D721Med (cell line): ENCODE data around the gene OPTN.
"Not testable (repeated sequence)": the region's sequence is repeated elsewhere in the genome, so short reads cannot be mapped to it uniquely, and the experiment has no call there.

Source experiments
- DNase-seq: peaks from one replicate; pipeline ENCODE4 v3.0.0; 2011; ENCODE audit warnings: low spot score; ENCODE audit not compliant: insufficient read length
- FAIRE-seq: peaks from 2 replicates; lab custom pipeline; 2011; peaks lifted over from hg19 to GRCh38; lab: Jason Lieb, UNC
- TF ChIP-seq, protein P1 (sequence below): IDR thresholded peaks from 2 replicates; pipeline ENCODE4 v1.5.1; 2012; ENCODE audit warnings: mild to moderate bottlenecking, control low read depth; ENCODE audit not compliant: insufficient read depth; ENCODE audit errors: missing control alignments

Gene OPTN

DNA sequence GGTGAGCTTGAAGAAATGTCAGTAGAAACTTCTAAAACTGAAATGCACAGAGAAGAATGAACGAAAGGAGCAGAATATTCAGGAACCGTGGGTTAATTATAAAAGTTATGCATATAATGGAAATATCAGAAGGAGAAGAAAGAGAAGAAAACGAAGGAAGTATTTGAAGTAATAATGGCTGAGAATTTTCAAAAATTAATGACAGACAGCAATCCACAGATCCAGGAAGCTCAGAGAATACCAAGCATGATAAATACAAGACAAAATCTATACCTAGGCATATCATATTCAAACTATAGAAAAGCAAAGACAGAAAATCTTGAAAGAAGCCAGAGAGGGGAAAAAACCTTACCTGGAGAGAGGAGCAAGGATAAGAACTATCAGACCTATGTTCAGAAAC lies 44.9 kb downstream of the OPTN start:
- FAIRE-seq: no peak
- TF ChIP-seq, protein P1, sequence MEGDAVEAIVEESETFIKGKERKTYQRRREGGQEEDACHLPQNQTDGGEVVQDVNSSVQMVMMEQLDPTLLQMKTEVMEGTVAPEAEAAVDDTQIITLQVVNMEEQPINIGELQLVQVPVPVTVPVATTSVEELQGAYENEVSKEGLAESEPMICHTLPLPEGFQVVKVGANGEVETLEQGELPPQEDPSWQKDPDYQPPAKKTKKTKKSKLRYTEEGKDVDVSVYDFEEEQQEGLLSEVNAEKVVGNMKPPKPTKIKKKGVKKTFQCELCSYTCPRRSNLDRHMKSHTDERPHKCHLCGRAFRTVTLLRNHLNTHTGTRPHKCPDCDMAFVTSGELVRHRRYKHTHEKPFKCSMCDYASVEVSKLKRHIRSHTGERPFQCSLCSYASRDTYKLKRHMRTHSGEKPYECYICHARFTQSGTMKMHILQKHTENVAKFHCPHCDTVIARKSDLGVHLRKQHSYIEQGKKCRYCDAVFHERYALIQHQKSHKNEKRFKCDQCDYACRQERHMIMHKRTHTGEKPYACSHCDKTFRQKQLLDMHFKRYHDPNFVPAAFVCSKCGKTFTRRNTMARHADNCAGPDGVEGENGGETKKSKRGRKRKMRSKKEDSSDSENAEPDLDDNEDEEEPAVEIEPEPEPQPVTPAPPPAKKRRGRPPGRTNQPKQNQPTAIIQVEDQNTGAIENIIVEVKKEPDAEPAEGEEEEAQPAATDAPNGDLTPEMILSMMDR: no peak
- DNase-seq: no peak

DNA sequence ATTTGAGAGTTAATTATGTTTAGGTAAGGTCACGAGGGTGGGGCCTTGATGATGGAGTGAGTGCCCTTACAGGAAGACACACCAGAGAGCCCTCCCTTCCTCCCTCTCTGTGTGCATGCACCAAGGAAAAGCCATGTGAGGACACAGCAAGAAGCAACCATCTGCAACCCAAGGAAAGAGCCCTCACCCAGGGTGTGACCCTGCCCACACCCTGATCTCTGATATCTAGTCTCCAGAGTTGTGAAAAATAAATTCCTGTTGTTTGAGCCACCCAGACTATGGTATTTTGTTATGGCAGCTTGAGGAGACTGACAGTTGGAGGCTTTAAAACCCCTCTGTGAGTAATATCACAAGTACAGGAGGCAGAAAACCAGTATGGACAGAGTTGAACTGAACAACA lies 46.4 kb downstream of the OPTN start:
- TF ChIP-seq, protein P1: no peak
- FAIRE-seq (no peak), DNase-seq (no peak)

DNA sequence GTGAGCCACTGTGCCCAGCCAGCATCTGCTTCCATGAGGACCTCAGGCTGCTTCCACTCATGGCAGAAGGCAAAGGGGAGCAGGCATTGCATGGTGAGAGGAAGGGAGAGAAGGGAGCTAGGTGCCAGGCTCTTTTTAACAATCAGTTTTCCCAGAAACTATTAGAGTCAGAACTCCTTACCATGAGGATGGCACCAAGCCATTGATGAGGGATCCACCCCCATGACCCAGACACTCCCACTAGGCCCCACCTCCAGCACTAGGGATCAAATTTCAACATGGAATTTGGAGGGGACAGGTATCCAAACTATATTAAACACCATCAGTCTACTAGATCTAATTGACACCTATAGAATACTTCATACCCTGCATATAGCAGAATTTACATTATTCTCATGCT lies 47.2 kb downstream of the OPTN start:
- DNase-seq (no peak), FAIRE-seq (no peak)
- TF ChIP-seq, protein P1: no peak

DNA sequence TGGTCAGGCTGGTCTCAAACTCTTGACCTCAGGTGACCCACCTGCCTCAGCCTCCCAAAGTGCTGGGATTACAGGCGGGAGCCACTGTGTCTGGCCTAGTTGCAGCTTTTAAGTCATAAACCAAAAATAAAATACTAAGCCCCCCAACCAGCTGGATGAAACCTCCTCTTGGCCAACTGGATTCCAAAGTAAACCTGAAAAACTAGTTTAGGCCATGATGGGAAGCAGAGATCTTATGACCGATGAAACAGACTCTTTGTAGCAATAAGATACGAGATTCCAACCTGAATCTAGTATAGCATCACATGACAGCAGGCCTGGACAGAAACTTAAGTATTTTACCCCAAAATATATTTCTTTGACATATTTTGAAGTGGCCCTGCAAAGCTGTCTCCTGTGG lies 52.3 kb downstream of the OPTN start:
- DNase-seq: no peak
- no peak for FAIRE-seq
- TF ChIP-seq, protein P1: no peak

DNA sequence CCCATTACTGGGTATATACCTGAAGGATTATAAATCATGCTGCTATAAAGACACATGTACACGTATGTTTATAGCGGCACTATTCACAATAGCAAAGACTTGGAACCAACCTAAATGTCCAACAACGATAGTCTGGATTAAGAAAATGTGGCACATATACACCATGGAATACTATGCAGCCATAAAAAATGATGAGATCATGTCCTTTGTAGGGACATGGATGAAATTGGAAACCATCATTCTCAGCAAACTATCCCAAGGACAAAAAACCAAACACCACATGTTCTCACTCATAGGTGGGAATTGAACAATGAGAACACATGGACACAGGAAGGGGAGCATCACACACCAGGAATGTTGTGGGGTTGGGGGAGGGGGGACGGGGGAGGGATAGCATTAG lies 55.9 kb downstream of the OPTN start:
- FAIRE-seq, DNase-seq: not testable (repeated sequence)

DNA sequence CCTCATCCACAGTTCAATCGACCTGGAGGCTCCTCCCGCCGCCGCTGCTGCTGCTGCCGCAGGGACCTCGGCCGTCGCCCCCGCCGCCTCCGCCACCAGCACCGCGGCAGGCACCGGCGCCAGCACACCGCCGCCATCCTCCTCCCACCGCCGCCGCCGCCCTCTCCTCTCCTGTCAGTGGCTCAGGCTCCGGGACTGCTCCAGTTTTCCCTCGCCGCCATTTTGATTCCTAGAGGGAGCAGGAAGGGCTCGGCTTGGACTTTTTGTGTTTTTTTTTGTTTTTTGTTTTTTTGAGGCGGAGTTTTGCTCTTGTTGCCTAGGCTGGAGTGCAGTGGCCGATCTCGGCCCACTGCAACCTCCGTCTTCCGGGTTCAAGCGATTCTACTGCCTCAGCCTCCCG lies 58.4 kb downstream of the OPTN start:
- TF ChIP-seq, protein P1: no peak
- DNase-seq (no peak), FAIRE-seq (no peak)

DNA sequence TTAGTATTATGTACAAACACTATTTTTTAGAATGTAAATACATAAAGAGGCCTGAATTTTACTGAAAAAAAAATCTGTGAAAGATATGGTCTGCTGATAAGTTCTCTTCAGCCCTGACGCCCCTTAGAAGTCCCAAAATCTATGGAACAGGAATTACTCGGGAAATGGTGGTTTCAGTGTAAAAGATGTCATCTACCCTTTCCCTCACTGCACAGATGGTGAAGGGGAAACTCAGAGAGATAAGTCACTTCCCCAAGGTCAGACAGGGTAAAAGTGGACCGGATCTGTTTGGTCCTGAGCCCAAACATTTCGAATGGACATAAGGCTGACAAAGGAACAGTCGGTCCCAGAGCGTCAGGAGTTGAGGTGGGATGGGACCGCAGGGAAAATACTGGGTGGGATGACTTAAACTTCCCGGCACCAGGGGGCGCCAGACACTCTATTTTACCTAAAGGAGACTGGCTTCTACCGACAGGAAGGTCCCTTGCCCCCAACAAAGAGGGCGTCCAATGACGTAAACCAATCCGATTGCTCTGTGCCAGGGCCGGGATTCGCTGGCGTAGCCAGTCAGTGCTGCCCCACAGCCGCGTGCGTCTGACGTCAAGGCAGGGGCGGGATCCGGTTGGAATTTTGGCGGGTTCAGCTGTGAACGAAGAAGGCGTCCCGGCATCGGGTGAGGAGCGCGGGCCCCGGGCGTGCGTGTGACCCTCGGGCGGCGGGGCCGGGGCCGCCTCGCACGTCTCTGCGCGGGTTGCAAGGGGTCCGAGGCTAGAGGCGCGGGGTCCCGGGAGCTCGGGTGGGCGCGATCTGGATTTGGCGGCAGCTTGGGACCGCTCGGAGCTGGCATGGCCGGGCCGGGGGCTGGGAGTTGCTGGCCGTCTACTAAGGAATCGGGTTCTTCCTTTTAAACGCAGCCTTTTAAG lies 61.2 kb downstream of the OPTN start, which contains the start of gene MCM10:
TSS of gene MCM10 (plus strand) at position 625 of the 923 bp plus-strand sequence. CDS start 2,645 bp downstream, outside the sequence.
- DNase-seq (peak; percentile 89), FAIRE-seq (no peak)
- TF ChIP-seq, protein P1: peak; percentile 85
